Measurements from ENCODE around the gene IRX2. TPM values are rescaled to one million over a fixed set of nuclear protein-coding genes. Genes with fewer than 3 reads are reported as not detected.

The IRX2 gene
- total and polyA plus RNA-seq, 2 of the 8 experiments (the other 6 are each of a cell fraction or from before 2014, with no cell fraction given) = 23.4 to 40.4 TPM

- Histone ChIP-seq H3K4ac (replicated peaks; ENCODE audit: insufficient read length, low read depth, low read length) (no peak overlapping the region), H3K4me3 (ENCODE audit: extremely low read depth in 1 of 4, insufficient read depth in 2 of 4, low read depth in 3 of 4, low read length in 4 of 4) (no peak overlapping the region), H2BK12ac (ENCODE audit: low read depth, low read length) (no peak overlapping the region), H3K14ac (ENCODE audit: insufficient read length) (no peak overlapping the region), H3K27ac (ENCODE audit: low read depth, low read length) (no peak overlapping the region), H2AFZ (ENCODE audit: low read length) (no peak overlapping the region), H2BK5ac (ENCODE audit: low read depth, low read length) (no peak overlapping the region), H3K27me3 (replicated peaks in 1 of 4; ENCODE audit: control insufficient read depth in 3 of 4, extremely low read depth in 1 of 4, insufficient read depth in 3 of 4, low read length in 3 of 4) (peaks cover 0 to 3% (median 0%) of the 10 kb centered on the region in 4 experiments; a peak in 1 of 7 replicates), H3K23ac (ENCODE audit: insufficient read length) (no peak overlapping the region), H2AK5ac (ENCODE audit: low read depth, low read length) (no peak overlapping the region), H4K8ac (ENCODE audit: extremely low read depth, insufficient read depth, low read length) (no peak overlapping the region), H2BK15ac (ENCODE audit: low read length) (no peak overlapping the region), H4K91ac (replicated peaks; ENCODE audit: insufficient read length, low read length) (no peak overlapping the region), H3K36me3 (ENCODE audit: control insufficient read depth in 2 of 4, insufficient read depth in 4 of 4, low read length in 3 of 4) (no peaks in the 10 kb centered on the region), H3K9ac (replicated peaks in 1 of 4; ENCODE audit: extremely low read depth in 1 of 4, low read depth in 3 of 4, low read length in 3 of 4) (no peak overlapping the region), H4K5ac (ENCODE audit: insufficient read length, low read depth, low read length) (no peak overlapping the region), H3K23me2 (ENCODE audit: low read depth, low read length) (no peaks in the 10 kb centered on the region), H2BK120ac (replicated peaks; ENCODE audit: low read depth, low read length) (no peak overlapping the region), H3K18ac (ENCODE audit: extremely low read depth, low read length) (no peak overlapping the region), H3K4me2 (ENCODE audit: insufficient read depth in 1 of 2, low read depth in 2 of 2, low read length in 2 of 2) (no peak overlapping the region), H3K9me3 (ENCODE audit: insufficient read depth in 2 of 2, low read depth in 1 of 2, low read length in 1 of 2) (no peaks in the 10 kb centered on the region), H3K79me2 (ENCODE audit: control insufficient read depth in 1 of 2, insufficient read depth in 2 of 2, low read length in 2 of 2) (no peaks in the 10 kb centered on the region), H3K56ac (replicated peaks; ENCODE audit: insufficient read length, low read depth, low read length) (no peak overlapping the region), H3K79me1 (ENCODE audit: low read depth, low read length) (no peaks in the 10 kb centered on the region), H4K20me1 (replicated peaks in 1 of 2; ENCODE audit: control insufficient read depth in 1 of 2, insufficient read depth in 2 of 2, low read length in 2 of 2) (no peaks in the 10 kb centered on the region), H3K4me1 (replicated peaks in 1 of 4; ENCODE audit: control insufficient read depth in 3 of 4, insufficient read depth in 4 of 4, low read length in 3 of 4) (no peaks in the 10 kb centered on the region; a peak in 1 of 7 replicates), H2BK20ac (ENCODE audit: low read length) (no peak overlapping the region)
- ChIA-PET POLR2A (ENCODE audit: partially characterized antibody) (no interaction called here), CTCF (ENCODE audit: partially characterized antibody) (no interaction called here)
- WGBS, 2 experiments (ENCODE audit: extremely low coverage in 1 of 2, insufficient coverage in 1 of 2, insufficient read length in 1 of 2, insufficient replicate concordance in 2 of 2, low coverage in 1 of 2, low lambda C conversion rate in 2 of 2, missing lambda C conversion rate in 1 of 2) = 90% methylated on average over 6 of the region's 6 CpGs; no CpG with 5 or more reads in 1 of the 2 experiments
- no peak for DNase-seq (ENCODE audit: low read depth in 1 of 2, low spot score in 2 of 2)
- no peak for FAIRE-seq
- TF ChIP-seq SIX5 (IDR thresholded peaks at IDR 0.05; ENCODE audit: low read depth, low read length) = no peak
- TF ChIP-seq RBBP5 (IDR thresholded peaks at IDR 0.05; ENCODE audit: borderline replicate concordance, low read depth, low read length) = no peak
- TF ChIP-seq BRCA1 (IDR thresholded peaks at IDR 0.05; ENCODE audit: low read depth, low read length) = no peak
- TF ChIP-seq EGR1 (IDR thresholded peaks at IDR 0.05; ENCODE audit: borderline replicate concordance, low read depth, low read length) = no peak
- no peak for TF ChIP-seq TAF7 (optimal IDR thresholded peaks at IDR 0.05; ENCODE audit: borderline replicate concordance, low read depth, low read length)
- TF ChIP-seq USF2 (IDR thresholded peaks at IDR 0.05; ENCODE audit: low read length) = no peak
- TF ChIP-seq TEAD4 (IDR thresholded peaks at IDR 0.05; ENCODE audit: low read depth, low read length) = no peak
- TF ChIP-seq GABPA (IDR thresholded peaks at IDR 0.05; ENCODE audit: borderline replicate concordance, insufficient read depth, low read length) = no peak
- TF ChIP-seq, protein P1, sequence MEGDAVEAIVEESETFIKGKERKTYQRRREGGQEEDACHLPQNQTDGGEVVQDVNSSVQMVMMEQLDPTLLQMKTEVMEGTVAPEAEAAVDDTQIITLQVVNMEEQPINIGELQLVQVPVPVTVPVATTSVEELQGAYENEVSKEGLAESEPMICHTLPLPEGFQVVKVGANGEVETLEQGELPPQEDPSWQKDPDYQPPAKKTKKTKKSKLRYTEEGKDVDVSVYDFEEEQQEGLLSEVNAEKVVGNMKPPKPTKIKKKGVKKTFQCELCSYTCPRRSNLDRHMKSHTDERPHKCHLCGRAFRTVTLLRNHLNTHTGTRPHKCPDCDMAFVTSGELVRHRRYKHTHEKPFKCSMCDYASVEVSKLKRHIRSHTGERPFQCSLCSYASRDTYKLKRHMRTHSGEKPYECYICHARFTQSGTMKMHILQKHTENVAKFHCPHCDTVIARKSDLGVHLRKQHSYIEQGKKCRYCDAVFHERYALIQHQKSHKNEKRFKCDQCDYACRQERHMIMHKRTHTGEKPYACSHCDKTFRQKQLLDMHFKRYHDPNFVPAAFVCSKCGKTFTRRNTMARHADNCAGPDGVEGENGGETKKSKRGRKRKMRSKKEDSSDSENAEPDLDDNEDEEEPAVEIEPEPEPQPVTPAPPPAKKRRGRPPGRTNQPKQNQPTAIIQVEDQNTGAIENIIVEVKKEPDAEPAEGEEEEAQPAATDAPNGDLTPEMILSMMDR (IDR thresholded peaks at IDR 0.05; ENCODE audit: control extremely low read depth in 1 of 3, insufficient read depth in 1 of 3, low read depth in 1 of 3, low read length in 3 of 3) = no peak
- no peak for TF ChIP-seq JUND (IDR thresholded peaks at IDR 0.05; ENCODE audit: low read length)
- TF ChIP-seq SIRT6 (IDR thresholded peaks at IDR 0.05; ENCODE audit: low read length) = no peak
Measured at GRCh38 chr5:2718115-2718514, 33.4 kb downstream of the IRX2 start.
